Fibroblast of lung (primary cell): ENCODE data around the gene ADAM10. TPM values are rescaled to one million over a fixed set of nuclear protein-coding genes. Genes with fewer than 3 reads are reported as not detected.

Experiments used
- DNase-seq, 2 donors: peaks; one replicate each; pipeline versions ENCODE4 v3.0.0 to v3.0.0-alpha.2; 2010; ENCODE audit warnings: low read depth in 2 of 2
- H2AFZ ChIP-seq: 2 replicates; pipeline ENCODE4 v1.5.1; 2012; ENCODE audit warnings: low read length, control low read depth, inconsistent platforms
- H3K27ac ChIP-seq: 2 replicates; pipeline ENCODE4 v1.5.1; 2011; ENCODE audit warnings: low read length, control low read depth; ENCODE audit not compliant: insufficient read depth
- H3K27me3 ChIP-seq: 2 replicates; pipeline ENCODE4 v1.5.1; 2011; ENCODE audit warnings: mild to moderate bottlenecking, low read length; ENCODE audit not compliant: control insufficient read depth, insufficient read depth
- H3K36me3 ChIP-seq: 2 replicates; pipeline ENCODE4 v1.5.1; 2011; ENCODE audit warnings: low read length; ENCODE audit not compliant: control insufficient read depth, insufficient read depth
- H3K4me1 ChIP-seq: 2 replicates; pipeline ENCODE4 v1.5.1; 2011; ENCODE audit warnings: low read length; ENCODE audit not compliant: control insufficient read depth, insufficient read depth; ENCODE audit errors: extremely low read depth
- H3K4me2 ChIP-seq: 2 replicates; pipeline ENCODE4 v1.5.1; 2011; ENCODE audit warnings: low read length, control low read depth; ENCODE audit not compliant: insufficient read depth; ENCODE audit errors: extremely low read depth
- H3K4me3 ChIP-seq, 4 experiments: fragments of 200-600 bp in 1 of 4; sonication (generic) in 1 of 4; replicated peaks in 1 of 4; 2 replicates each; pipeline ENCODE4 v1.5.1; 2011 to 2016; ENCODE audit warnings: low read length in 4 of 4, low read depth in 3 of 4, mild to moderate bottlenecking in 3 of 4, control low read depth in 2 of 4, inconsistent platforms in 1 of 4, mixed read lengths in 1 of 4; ENCODE audit not compliant: insufficient read depth in 1 of 4; ENCODE audit errors: control extremely low read depth in 1 of 4
- H3K79me2 ChIP-seq: 2 replicates; pipeline ENCODE4 v1.5.1; 2012; ENCODE audit warnings: mild to moderate bottlenecking, low read length, inconsistent platforms; ENCODE audit not compliant: control insufficient read depth, insufficient read depth
- H3K9ac ChIP-seq: 2 replicates; pipeline ENCODE4 v1.5.1; 2011; ENCODE audit warnings: mild to moderate bottlenecking, low read length, control low read depth; ENCODE audit not compliant: insufficient read depth
- H3K9me3 ChIP-seq: 2 replicates; pipeline ENCODE4 v1.5.1; 2012; ENCODE audit warnings: low read depth, low read length; ENCODE audit not compliant: control insufficient read depth, insufficient read depth
- H4K20me1 ChIP-seq: 2 replicates; pipeline ENCODE4 v1.5.1; 2011; ENCODE audit warnings: low read length; ENCODE audit not compliant: control insufficient read depth, insufficient read depth; ENCODE audit errors: extremely low read depth
- CTCF ChIP-seq, 2 donors: IDR thresholded peaks in 1 of 2; conservative IDR thresholded peaks in 1 of 2; 1 replicate in 1 of 2; 2 replicates in 1 of 2; pipeline ENCODE4 v1.5.1; 2011 to 2012; ENCODE audit warnings: low read length in 2 of 2, control low read depth in 1 of 2, inconsistent platforms in 1 of 2, low read depth in 1 of 2, mild to moderate bottlenecking in 1 of 2
- EZH2 ChIP-seq: IDR thresholded peaks from 2 replicates; pipeline ENCODE4 v1.5.1; 2012; ENCODE audit warnings: low read length, control low read depth, mild to moderate bottlenecking; ENCODE audit errors: missing control alignments
- polyA plus RNA-seq, 2 donors: library from polyadenylated mRNA; depleted of rRNA in 1 of 2; stranded (reverse) in 1 of 2; unstranded in 1 of 2; fragments of >200 nt; gene quantifications; 2 replicates each; pipeline ENCODE4 v1.2.1, GENCODE V29; 2011 to 2012; ENCODE audit warnings: missing spikeins in 1 of 2
- total RNA-seq: library from RNA; depleted of rRNA; stranded (reverse); fragments of >200 nt; gene quantifications from 2 replicates; pipeline ENCODE4 v1.2.1, GENCODE V29; 2014

ADAM10 gene
- total and polyA plus RNA-seq, 2 donors (not counting 1 experiment from before 2014, with no cell fraction given) = 224 to 318 TPM

- Histone ChIP-seq H2AFZ (peak overlapping the region; percentile 36), H3K27me3 (no peaks in the 10 kb centered on the region), H3K79me2 (no peaks in the 10 kb centered on the region), H3K9me3 (no peaks in the 10 kb centered on the region), H3K4me3 (peak overlapping the region; percentile 39 to 46 (median 45)), H3K4me1 (peaks cover 7% of the 10 kb centered on the region), H3K9ac (peak overlapping the region; percentile 48), H4K20me1 (no peaks in the 10 kb centered on the region), H3K4me2 (peak overlapping the region; percentile 91), H3K36me3 (no peaks in the 10 kb centered on the region), H3K27ac (peak overlapping the region; percentile 71)
- DNase-seq = peak; percentile 10 to 24
- TF ChIP-seq EZH2 = no peak
- no peak for TF ChIP-seq CTCF (conservative IDR thresholded peaks at IDR 0.05 in 1 of 2, IDR thresholded peaks at IDR 0.05 in 1 of 2; ENCODE audit: low read depth in 1 of 2, low read length in 2 of 2)
Observed at GRCh38 chr15:58628206-58628947, 121.1 kb downstream of the ADAM10 start.

- H3K27me3 ChIP-seq = no peaks in the 10 kb centered on the region
- H3K4me2 ChIP-seq = no peak overlapping the region
- H3K79me2 ChIP-seq = no peaks in the 10 kb centered on the region
- no peak for TF ChIP-seq EZH2
- no peak for TF ChIP-seq CTCF (conservative IDR thresholded peaks at IDR 0.05 in 1 of 2, IDR thresholded peaks at IDR 0.05 in 1 of 2; ENCODE audit: low read depth in 1 of 2, low read length in 2 of 2)
- H3K36me3 ChIP-seq = no peaks in the 10 kb centered on the region
- no peak overlapping the region for H3K27ac ChIP-seq
- no peak for DNase-seq
- no peaks in the 10 kb centered on the region for H3K9me3 ChIP-seq
- H3K9ac ChIP-seq = no peak overlapping the region
- no peak overlapping the region for H2AFZ ChIP-seq
- H3K4me1 ChIP-seq = peaks cover 7% of the 10 kb centered on the region
- no peaks in the 10 kb centered on the region for H4K20me1 ChIP-seq
- H3K4me3 ChIP-seq = no peak overlapping the region
Observed at GRCh38 chr15:58627701-58628100, 121.8 kb downstream of the ADAM10 start.

- Histone ChIP-seq H3K9ac (no peak overlapping the region), H4K20me1 (no peaks in the 10 kb centered on the region), H3K27ac (no peak overlapping the region), H3K4me3 (no peak overlapping the region), H3K36me3 (no peaks in the 10 kb centered on the region), H3K4me1 (peaks cover 7% of the 10 kb centered on the region), H3K79me2 (no peaks in the 10 kb centered on the region), H2AFZ (no peak overlapping the region), H3K27me3 (no peaks in the 10 kb centered on the region), H3K9me3 (no peaks in the 10 kb centered on the region), H3K4me2 (no peak overlapping the region)
- TF ChIP-seq EZH2 (no peak), CTCF (conservative IDR thresholded peaks at IDR 0.05 in 1 of 2, IDR thresholded peaks at IDR 0.05 in 1 of 2; ENCODE audit: low read depth in 1 of 2, low read length in 2 of 2) (no peak)
- DNase-seq = no peak
Observed at GRCh38 chr15:58627046-58627445, 122.5 kb downstream of the ADAM10 start.
